Stimulated activated CD4-positive, alpha-beta T cell treated with anti-CD3 and anti-CD28 coated beads, Interleukin-4, amount 100 ng/mL, for 4 hours (primary cell): ENCODE data around the gene TTC9B.

Source experiments
- DNase-seq, 2 experiments: peaks; one replicate each; pipeline ENCODE4 v3.0.0-alpha.2; 2020

TTC9B gene

DNA sequence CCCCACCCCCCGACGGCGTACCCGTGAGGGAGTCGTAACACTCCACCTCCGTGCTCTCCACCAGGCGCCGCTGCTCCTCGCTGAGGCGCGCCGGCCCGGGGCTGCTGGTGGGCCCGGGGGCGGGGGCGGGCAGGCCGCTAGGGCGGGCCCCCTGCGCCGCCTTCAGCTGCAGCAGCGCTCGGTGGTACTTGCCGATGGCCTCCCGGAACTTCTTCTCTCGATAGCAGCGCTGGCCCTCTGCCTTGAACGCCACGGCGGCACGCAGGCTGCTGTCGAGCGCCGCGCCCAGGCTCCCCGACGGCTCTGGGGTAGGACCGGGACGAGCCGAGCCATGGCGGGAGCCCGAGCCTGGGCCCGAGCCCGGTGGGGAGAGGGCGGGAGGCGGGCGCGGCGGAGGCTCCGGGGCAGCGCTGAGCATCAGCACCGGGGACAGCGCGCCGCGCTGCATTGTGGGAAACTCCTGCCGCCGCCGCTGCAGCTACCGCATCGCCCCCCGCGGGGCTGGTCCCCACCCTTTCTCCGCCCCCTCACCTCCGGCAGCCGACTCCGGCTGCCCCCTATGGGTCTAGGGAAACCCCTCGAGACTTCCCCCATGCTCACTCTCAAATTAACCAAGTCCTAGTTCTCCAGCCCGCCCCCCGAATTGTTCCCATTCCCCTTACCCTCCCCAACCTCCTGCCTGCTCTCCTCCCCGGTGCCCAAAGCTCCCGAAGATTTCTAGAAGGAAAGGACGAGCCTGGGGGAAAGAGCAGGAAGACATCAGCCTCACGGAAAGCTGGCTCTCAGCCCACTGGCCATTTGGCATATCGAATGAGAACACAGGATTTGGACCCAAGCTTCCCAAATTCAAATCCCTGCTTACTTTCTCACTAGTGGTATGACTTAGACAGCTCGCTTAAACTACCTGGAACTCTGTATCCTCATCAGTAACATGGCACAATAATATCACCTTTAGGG lies at the start of gene TTC9B:
Gene TTC9B, minus strand, starts transcription at position 451 of the 957 bp plus-strand sequence. Its CDS starts 3 bp downstream, at position 448.
- DNase-seq: peak in 1 of 2 experiments; percentile 41

DNA sequence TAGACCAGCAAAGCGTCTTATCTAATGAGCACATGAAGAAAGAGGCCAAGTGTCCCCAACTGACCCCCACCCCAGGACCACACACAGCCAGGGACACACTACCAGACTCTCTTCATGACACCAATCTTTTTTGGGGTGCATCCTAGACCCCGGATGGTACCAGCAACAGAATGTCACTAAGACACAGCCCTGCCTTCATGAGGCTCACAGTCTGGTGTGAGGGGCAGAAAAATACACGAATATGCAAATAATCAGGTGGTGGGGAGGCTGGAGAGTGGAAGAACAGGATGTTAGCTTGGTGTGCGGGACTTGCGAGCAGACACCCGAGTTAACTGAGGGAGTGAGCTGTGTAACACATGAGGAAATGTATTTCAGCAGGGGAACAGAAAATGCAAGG lies 49.4 kb upstream of the TTC9B start:
- DNase-seq: no peak

GRCh38 chr19:40266912-40267600 lies 48.9 kb upstream of the TTC9B start:
- DNase-seq: no peak

- no peak for DNase-seq
These were observed 47.9 kb upstream of the TTC9B start for GRCh38 chr19:40266119-40266518.

DNA sequence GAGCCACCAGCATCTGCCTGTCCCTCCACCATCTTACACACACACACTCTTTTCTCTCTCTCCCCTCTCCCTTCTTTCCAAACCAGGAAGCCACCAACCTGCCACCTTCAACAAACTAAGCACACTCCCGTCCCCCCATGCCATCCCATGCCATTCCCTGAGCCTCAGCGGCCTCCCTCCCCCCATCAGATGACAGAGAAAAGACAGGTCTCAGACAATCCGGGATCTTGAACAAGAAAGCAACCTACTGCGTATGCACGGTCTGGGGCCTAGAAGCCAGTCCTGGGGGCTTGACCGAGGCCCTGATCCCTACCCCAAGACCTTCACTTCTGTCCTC lies 47.5 kb upstream of the TTC9B start:
- no peak for DNase-seq

GRCh38 chr19:40265055-40265762 lies 47.0 kb upstream of the TTC9B start:
- DNase-seq: no peak

GRCh38 chr19:40264314-40265054 lies 46.3 kb upstream of the TTC9B start:
- no peak for DNase-seq

- DNase-seq: no peak
These were observed 45.5 kb upstream of the TTC9B start for GRCh38 chr19:40263440-40264313.

DNA sequence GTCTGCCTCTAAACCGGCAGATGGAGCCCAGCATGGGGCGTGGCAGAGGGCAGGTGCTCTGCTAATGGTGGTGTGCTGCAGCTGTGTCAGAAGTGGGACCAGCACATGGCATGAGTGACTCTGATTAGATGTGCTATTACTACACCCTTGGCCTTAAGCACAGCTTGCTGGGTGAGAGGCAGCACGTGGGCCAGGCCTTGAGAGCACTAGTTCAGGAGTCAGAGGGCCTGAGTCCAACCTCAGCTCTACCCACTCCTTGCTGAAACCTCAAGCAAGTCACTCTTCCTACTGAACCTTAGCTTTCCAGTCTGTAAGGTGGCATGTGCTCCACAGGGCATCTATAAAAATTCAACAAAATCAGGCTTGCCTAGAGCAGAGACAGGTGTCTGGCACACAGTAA lies 44.2 kb upstream of the TTC9B start:
- no peak for DNase-seq

GRCh38 chr19:40261631-40262030 lies 43.4 kb upstream of the TTC9B start:
- DNase-seq: no peak

- DNase-seq: no peak
These were observed 38.9 kb upstream of the TTC9B start for GRCh38 chr19:40257096-40257517.

DNA sequence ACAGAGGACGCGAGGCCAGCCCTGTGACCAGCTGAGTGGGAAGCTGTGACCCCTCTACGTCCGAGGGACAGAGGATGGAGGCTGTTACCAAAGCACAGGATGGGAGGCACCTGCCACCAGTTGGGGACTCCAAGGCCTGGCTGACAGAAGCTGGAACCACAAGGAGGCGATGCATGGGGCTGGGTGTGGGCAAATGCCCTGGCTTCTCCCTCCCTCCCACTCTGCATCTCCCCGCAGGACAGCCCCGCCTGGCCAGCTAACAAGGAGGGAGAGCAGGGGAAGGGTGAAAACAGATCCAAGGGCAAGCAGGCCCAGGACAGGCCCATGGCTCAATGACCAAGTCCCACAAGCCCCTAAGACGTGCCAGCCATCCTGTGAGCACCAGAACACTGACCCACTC lies 38.3 kb upstream of the TTC9B start:
- no peak for DNase-seq

- DNase-seq: no peak
These were observed 37.5 kb upstream of the TTC9B start for GRCh38 chr19:40255619-40256166.

GRCh38 chr19:40254714-40255418 lies 36.7 kb upstream of the TTC9B start:
- no peak for DNase-seq

- DNase-seq: no peak
These were observed 35.5 kb upstream of the TTC9B start for GRCh38 chr19:40253611-40254092.

DNA sequence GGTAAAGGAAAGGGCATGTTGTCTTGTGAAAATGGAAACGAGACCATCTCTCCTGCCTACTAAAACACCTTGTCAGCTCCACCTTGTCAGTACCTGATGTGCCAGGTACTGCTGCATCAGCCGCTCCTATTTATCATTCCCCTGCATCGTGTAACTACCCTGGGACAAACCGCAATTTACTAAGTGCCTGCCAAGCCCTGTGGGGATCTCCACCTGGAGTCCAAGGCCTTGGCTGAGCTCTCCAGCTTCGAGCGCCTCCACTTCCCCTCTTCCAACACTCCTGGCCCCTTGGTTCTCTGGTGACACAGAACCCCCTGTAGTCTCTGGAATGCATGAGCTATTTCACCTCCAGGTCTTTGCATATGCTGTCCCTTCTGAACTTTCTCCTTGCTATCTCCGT lies 34.2 kb upstream of the TTC9B start:
- DNase-seq: no peak

DNA sequence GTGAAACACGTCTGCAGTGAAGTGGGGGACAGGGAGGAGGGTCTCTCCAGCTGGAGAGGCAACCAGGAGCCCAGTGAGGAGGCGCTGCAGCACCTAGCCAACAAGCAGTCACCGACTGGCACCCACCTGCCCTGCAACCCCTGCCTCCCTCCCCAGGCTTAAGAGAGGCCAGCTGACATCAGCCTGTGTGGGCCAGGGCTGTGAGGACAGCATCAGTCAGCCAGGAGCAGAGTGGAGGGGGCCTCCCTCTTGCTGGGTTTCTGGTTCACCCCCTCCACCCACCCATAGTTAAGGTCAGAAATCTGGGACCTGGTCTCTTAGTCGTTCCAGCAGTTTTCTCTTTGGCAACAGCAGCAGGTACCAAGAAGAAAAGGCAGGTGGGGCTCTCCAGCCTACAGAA lies 33.8 kb upstream of the TTC9B start:
- DNase-seq: no peak

- no peak for DNase-seq
These were observed 33.1 kb upstream of the TTC9B start for GRCh38 chr19:40251244-40251643.

DNA sequence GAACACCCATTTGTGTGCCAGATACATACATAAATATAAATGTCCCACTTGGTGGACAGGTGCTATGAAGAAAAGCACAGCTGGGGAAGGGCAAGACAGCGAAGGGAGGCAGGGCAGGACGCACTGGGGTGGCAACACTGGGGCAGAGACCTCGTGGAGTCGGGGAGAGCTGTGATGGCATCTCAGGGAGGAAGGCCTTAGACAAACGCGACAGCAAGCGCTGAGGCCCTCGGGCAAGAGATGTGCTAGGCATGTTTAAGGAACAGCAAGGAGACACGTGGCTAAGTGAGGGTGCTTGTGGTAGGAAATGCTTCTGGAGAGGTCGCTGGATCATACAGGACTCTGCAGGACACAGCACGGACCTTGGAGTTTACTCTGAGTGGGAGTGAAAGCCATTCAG lies 31.6 kb upstream of the TTC9B start:
- no peak for DNase-seq

DNA sequence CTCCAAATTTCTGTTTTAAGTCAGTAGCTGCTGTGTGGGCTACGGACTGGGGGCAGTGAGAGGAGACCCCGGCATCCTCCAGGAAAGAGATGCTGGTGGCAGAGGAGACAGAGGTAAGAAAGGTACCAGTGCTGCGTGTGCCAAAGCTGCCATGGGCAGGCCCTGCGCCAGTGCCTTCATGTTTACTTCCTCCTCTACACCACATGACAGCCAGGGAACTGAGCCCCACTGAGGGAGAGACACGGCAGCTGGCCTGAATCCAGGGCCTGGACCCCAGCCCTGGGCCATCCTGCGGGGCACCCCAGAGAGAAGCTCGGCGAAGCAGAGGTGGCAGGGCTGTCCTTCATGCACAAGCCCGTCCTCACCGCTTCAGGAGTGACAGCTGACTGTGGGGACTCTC lies 31.0 kb upstream of the TTC9B start:
- DNase-seq: no peak
